Activated CD8-positive, alpha-beta memory T cell treated with anti-CD3 and anti-CD28 coated beads, Interleukin-2, amount 50 U/mL, for 4 hours (primary cell): Measurements from ENCODE around the gene OR8D2.
"Not testable (repeated sequence)": the region's sequence is repeated elsewhere in the genome, so short reads cannot be mapped to it uniquely, and the experiment has no call there.

Source experiments
- DNase-seq: peaks from one replicate; pipeline ENCODE4 v3.0.0-alpha.2; 2020

The OR8D2 gene

DNA sequence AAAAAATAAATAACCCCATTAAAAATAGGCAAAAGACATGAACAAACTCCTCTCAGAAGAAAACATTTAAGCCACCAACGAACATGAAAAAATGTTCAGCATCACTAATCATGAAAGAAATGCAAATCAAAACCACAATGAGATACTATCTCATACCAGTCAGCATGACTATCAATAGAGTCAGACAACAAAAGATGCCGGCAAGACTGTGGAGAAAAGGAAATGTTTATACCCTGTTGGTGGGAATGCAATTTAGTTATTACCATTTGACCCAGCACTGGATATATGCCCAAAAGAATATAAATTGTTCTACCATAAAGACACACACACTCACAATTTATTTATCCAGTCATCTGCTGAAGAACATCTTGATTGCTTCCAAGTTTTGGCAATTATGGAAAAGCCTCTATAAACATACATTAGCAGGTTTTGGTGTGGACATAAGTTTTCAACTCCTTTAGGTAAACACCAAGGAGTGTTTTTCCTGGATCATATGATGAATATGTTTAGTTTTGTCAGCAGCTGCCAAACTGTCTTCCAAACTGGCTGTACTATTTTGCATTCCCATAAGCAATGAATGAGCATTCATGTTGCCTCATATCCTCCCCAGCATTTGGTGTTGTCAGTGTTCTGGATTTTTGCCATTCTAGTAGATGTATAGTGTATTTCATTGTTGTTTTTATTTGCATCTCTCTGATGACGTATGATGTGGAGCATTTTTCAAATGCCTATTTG is 34.2 kb downstream of the OR8D2 start:
- DNase-seq = no peak

- DNase-seq = no peak
These were observed 41.7 kb downstream of the OR8D2 start for GRCh38 chr11:124278261-124278660.

- no peak for DNase-seq
These were observed 42.2 kb downstream of the OR8D2 start for GRCh38 chr11:124277804-124278203.

- DNase-seq = no peak
These were observed 42.8 kb downstream of the OR8D2 start for GRCh38 chr11:124277207-124277606.

DNA sequence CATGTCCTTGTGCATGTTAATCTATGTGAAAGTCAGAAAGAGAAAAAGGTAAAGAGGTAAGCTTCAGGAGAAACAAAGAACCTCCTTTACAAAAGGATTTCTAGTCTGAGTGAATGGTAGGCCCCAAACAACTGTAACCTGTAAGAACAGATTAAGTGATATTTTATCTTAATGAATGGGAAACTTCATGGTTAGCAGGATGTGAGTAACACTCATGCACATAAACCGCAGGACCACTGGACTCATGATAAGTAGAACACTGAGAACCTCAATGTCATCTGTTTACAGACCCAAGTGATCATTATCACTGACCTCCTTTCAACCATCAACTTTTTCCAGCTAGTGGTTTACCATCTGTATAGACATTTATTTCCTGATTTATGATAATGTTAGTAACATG is 43.9 kb downstream of the OR8D2 start:
- DNase-seq = no peak

DNA sequence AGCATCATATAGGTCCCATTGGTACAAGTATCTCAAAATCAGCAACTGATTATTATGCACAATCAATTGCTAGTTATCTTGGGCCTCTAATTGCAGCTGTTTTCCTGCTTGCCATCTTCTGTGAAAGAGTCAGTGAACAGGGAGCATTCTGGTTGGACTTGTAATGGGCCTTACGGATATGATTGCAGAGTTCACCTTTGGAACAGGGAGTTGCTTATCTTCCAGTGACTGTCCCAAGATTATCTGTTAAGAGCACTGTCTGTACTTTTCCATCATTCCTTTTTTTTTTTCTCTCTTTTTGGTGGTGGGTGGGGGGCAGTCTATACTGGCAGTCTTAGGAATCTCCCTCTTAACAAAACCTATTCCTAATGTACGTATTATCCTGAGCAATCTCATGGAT is 46.0 kb downstream of the OR8D2 start:
- DNase-seq = no peak

- DNase-seq = not testable (repeated sequence)
These were observed 49.1 kb downstream of the OR8D2 start for GRCh38 chr11:124270886-124271285.
